CD4-positive, alpha-beta memory T cell (primary cell): ENCODE data around the gene PNMA8A. TPM values are rescaled to one million over a fixed set of nuclear protein-coding genes. Genes with fewer than 3 reads are reported as not detected.
A peak's percentile ranks its signal among the peaks of the same experiment; 100 is the strongest.

Experiments
- CTCF ChIA-PET: fragments of 350-600 bp; sonication (Branson Sonifier 250); formaldehyde crosslinking; loops from one replicate; lab custom pipeline; 2021; ENCODE audit warnings: inconsistent platforms; ENCODE audit not compliant: partially characterized antibody; lab: Charles Lee
- POLR2A ChIA-PET: fragments of 350-600 bp; sonication (Branson Sonifier 250); formaldehyde crosslinking; loops from one replicate; lab custom pipeline; 2021; ENCODE audit not compliant: partially characterized antibody; lab: Charles Lee
- DNase-seq, 5 donors: peaks; one replicate each; pipeline versions ENCODE4 v3.0.0 to v3.0.0-alpha.2; 2020 to 2022; ENCODE audit warnings: mixed read lengths in 1 of 5
- H3K27ac ChIP-seq: one replicate; pipeline ENCODE4 v1.7.0; 2013; ENCODE audit warnings: low read depth, low read length
- H3K27me3 ChIP-seq: 2 replicates; pipeline ENCODE4 v1.7.0; 2013; ENCODE audit warnings: mild to moderate bottlenecking, low read length, moderate library complexity; ENCODE audit not compliant: insufficient read depth
- H3K36me3 ChIP-seq: 2 replicates; pipeline ENCODE4 v1.7.0; 2013; ENCODE audit warnings: mild to moderate bottlenecking, low read length, moderate library complexity; ENCODE audit not compliant: insufficient read depth
- H3K4me1 ChIP-seq: 2 replicates; pipeline ENCODE4 v1.7.0; 2013; ENCODE audit warnings: mild to moderate bottlenecking, low read length, moderate library complexity; ENCODE audit not compliant: insufficient read depth
- H3K4me3 ChIP-seq, 2 donors: one replicate each; pipeline ENCODE4 v1.7.0; 2013; ENCODE audit warnings: low read length in 2 of 2, mild to moderate bottlenecking in 1 of 2
- H3K9me3 ChIP-seq, 2 donors: one replicate each; pipeline ENCODE4 v1.7.0; 2013; ENCODE audit warnings: low read length in 2 of 2, control low read depth in 1 of 2; ENCODE audit not compliant: control insufficient read depth in 1 of 2
- H3K27ac Mint-ChIP-seq, 7 donors: one replicate each; pipeline ENCODE4 v1.8.0; 2020 to 2021; ENCODE audit warnings: mixed read lengths in 7 of 7, mild to moderate bottlenecking in 6 of 7, inconsistent platforms in 3 of 7, moderate library complexity in 3 of 7
- H3K27me3 Mint-ChIP-seq, 2 donors: one replicate each; pipeline ENCODE4 v1.8.0; 2020 to 2021; ENCODE audit warnings: mixed read lengths in 2 of 2
- H3K36me3 Mint-ChIP-seq, 2 donors: one replicate each; pipeline ENCODE4 v1.8.0; 2020 to 2021; ENCODE audit warnings: mixed read lengths in 2 of 2, inconsistent platforms in 1 of 2, mild to moderate bottlenecking in 1 of 2
- H3K4me1 Mint-ChIP-seq, 4 donors: one replicate each; pipeline ENCODE4 v1.8.0; 2020 to 2021; ENCODE audit warnings: mixed read lengths in 4 of 4, mild to moderate bottlenecking in 1 of 4
- H3K4me3 Mint-ChIP-seq, 8 donors: one replicate each; pipeline ENCODE4 v1.8.0; 2020 to 2021; ENCODE audit warnings: mixed read lengths in 8 of 8, mild to moderate bottlenecking in 7 of 8, moderate library complexity in 6 of 8, inconsistent platforms in 3 of 8
- H3K9me3 Mint-ChIP-seq, 8 donors: one replicate each; pipeline ENCODE4 v1.8.0; 2020 to 2021; ENCODE audit warnings: mixed read lengths in 8 of 8, mild to moderate bottlenecking in 5 of 8, inconsistent platforms in 3 of 8, moderate library complexity in 1 of 8
- intact Hi-C: fragments of 100-400 bp; cut with micrococcal nuclease; formaldehyde crosslinking; loops from one replicate; pipeline ENCODE4 v1.15.1; 2023
- polyA plus RNA-seq, 2 donors: library from polyadenylated mRNA; unstranded; fragments of 300-500 nt; fragmentation: Illumina TruSeq; gene quantifications; one replicate each; pipeline ENCODE4 v1.2.3, GENCODE V29; 2021
- total RNA-seq, 2 experiments: library from RNA; stranded (reverse); gene quantifications; one replicate each; pipeline ENCODE4 v1.2.3, GENCODE V29; 2021

The PNMA8A gene
- total RNA-seq, result under 1 TPM in 1 of 2 experiments, not detected in 1; 0.26 TPM
- polyA plus RNA-seq, result under 1 TPM in 1 of 2 donors, not detected in 1; 0.13 TPM

- Histone ChIP-seq H3K4me1 (no peaks in the 10 kb centered on the region), H3K4me3 (no peak within 1 kb of the TSS), H3K27ac (no peak within 1 kb of the TSS), H3K9me3 (no peaks in the 10 kb centered on the region), H3K27me3 (peaks cover 10% of the 10 kb centered on the region), H3K36me3 (no peaks in the 10 kb centered on the region)
- Mint-ChIP-seq H3K4me3 (peak within 1 kb of the TSS in 1 of 8 donors; percentile 16), H3K4me1 (peaks cover 9 to 16% (median 10%) of the 10 kb centered on the region in 4 donors), H3K27me3 (peaks cover 33 to 51% of the 10 kb centered on the region in 2 donors), H3K36me3 (no peaks in the 10 kb centered on the region), H3K27ac (no peak within 1 kb of the TSS), H3K9me3 (no peaks in the 10 kb centered on the region)
- intact Hi-C loops, result no loop called here
- ChIA-PET CTCF (no interaction called here), POLR2A (no interaction called here)
- DNase-seq, result no peak
These were observed at the start of gene PNMA8A for GRCh38 chr19:46471116-46471733. TSS of gene PNMA8A (minus strand) at chr19:46471563. CDS start at chr19:46471035, 528 bp downstream.

GRCh38 chr19:46520616-46521015 is 49.3 kb upstream of the PNMA8A start:
- Histone ChIP-seq H3K4me1 (peaks cover 57% of the 10 kb centered on the region), H3K27me3 (no peaks in the 10 kb centered on the region), H3K9me3 (no peaks in the 10 kb centered on the region), H3K36me3 (no peaks in the 10 kb centered on the region), H3K27ac (no peak overlapping the region), H3K4me3 (no peak overlapping the region)
- Mint-ChIP-seq H3K36me3 (no peaks in the 10 kb centered on the region), H3K9me3 (peaks cover 0 to 9% (median 3%) of the 10 kb centered on the region in 8 donors), H3K4me1 (peaks cover 22 to 68% (median 45%) of the 10 kb centered on the region in 4 donors), H3K4me3 (peak overlapping the region in 1 of 8 donors; percentile 45), H3K27ac (peak overlapping the region in 3 of 7 donors; percentile 22 to 81 (median 78)), H3K27me3 (peaks cover 0 to 3% of the 10 kb centered on the region in 2 donors)
- no peak for DNase-seq
- POLR2A ChIA-PET, result no interaction called here
- CTCF ChIA-PET, result interaction anchor here (1.0 to 7.5 kb wide), 7 partner anchors 9 to 126 kb away, joined by 3 to 70 read pairs (median 19); no protein-coding TSS in a partner anchor
- intact Hi-C loops, result no loop called here

- Mint-ChIP-seq H3K4me3 (no peak overlapping the region), H3K36me3 (no peaks in the 10 kb centered on the region), H3K27ac (no peak overlapping the region), H3K4me1 (peaks cover 16 to 46% (median 33%) of the 10 kb centered on the region in 4 donors), H3K9me3 (peaks cover 0 to 2% (median 0%) of the 10 kb centered on the region in 8 donors), H3K27me3 (peaks cover 8 to 12% of the 10 kb centered on the region in 2 donors)
- H3K36me3 ChIP-seq, result no peaks in the 10 kb centered on the region
- no peaks in the 10 kb centered on the region for H3K9me3 ChIP-seq
- ChIA-PET POLR2A (no interaction called here), CTCF (interaction anchor here (2.1 to 7.5 kb wide), 4 partner anchors 11 to 122 kb away, joined by 11 to 77 read pairs (median 50); no protein-coding TSS in a partner anchor)
- H3K4me3 ChIP-seq, result no peak overlapping the region
- no peak for DNase-seq
- H3K27ac ChIP-seq, result no peak overlapping the region
- peaks cover 3% of the 10 kb centered on the region for H3K27me3 ChIP-seq
- H3K4me1 ChIP-seq, result peaks cover 46% of the 10 kb centered on the region
- intact Hi-C loops, result no loop called here
These were observed 46.1 kb upstream of the PNMA8A start for GRCh38 chr19:46517471-46517870.

- Mint-ChIP-seq H3K9me3 (peaks cover 0 to 6% (median 2%) of the 10 kb centered on the region in 8 donors), H3K36me3 (no peaks in the 10 kb centered on the region), H3K4me1 (peaks cover 12 to 35% (median 27%) of the 10 kb centered on the region in 4 donors), H3K4me3 (no peak overlapping the region), H3K27me3 (peaks cover 13 to 18% of the 10 kb centered on the region in 2 donors), H3K27ac (peak overlapping the region in 6 of 7 donors; percentile 27 to 80 (median 62))
- Histone ChIP-seq H3K4me3 (no peak overlapping the region), H3K27me3 (peaks cover 3% of the 10 kb centered on the region), H3K36me3 (no peaks in the 10 kb centered on the region), H3K4me1 (peaks cover 31% of the 10 kb centered on the region), H3K27ac (no peak overlapping the region), H3K9me3 (no peaks in the 10 kb centered on the region)
- DNase-seq, result peak in 4 of 5 donors; percentile 30 to 44 (median 42)
- ChIA-PET POLR2A (interaction anchor here (0.6 to 1.2 kb wide), 3 partner anchors 12 to 88 kb away, joined by 3 to 4 read pairs (median 3); no protein-coding TSS in a partner anchor), CTCF (interaction anchor here (0.6 to 7.5 kb wide), 10 partner anchors 8 to 146 kb away, joined by 3 to 77 read pairs (median 5); no protein-coding TSS in a partner anchor)
- intact Hi-C loops, result loop anchor here (1.0 kb wide), 1 partner anchor 26 kb away; no protein-coding TSS in a partner anchor
These were observed 44.6 kb upstream of the PNMA8A start for GRCh38 chr19:46515879-46516350.

- Mint-ChIP-seq H3K27ac (no peak overlapping the region), H3K36me3 (no peaks in the 10 kb centered on the region), H3K27me3 (peaks cover 14 to 19% of the 10 kb centered on the region in 2 donors), H3K4me3 (no peak overlapping the region), H3K9me3 (peaks cover 0 to 7% (median 3%) of the 10 kb centered on the region in 8 donors), H3K4me1 (peaks cover 12 to 30% (median 22%) of the 10 kb centered on the region in 4 donors)
- Histone ChIP-seq H3K4me3 (no peak overlapping the region), H3K27ac (no peak overlapping the region), H3K27me3 (peaks cover 3% of the 10 kb centered on the region), H3K9me3 (no peaks in the 10 kb centered on the region), H3K36me3 (no peaks in the 10 kb centered on the region), H3K4me1 (peaks cover 25% of the 10 kb centered on the region)
- intact Hi-C loops, result no loop called here
- ChIA-PET CTCF (interaction anchor here (1.2 to 7.5 kb wide), 5 partner anchors 10 to 119 kb away, joined by 3 to 77 read pairs (median 45); no protein-coding TSS in a partner anchor), POLR2A (interaction anchor here (1.2 kb wide), 1 partner anchor 13 kb away, joined by 3 read pairs; no protein-coding TSS in a partner anchor)
- DNase-seq, result no peak
These were observed 43.9 kb upstream of the PNMA8A start for GRCh38 chr19:46515290-46515609.

GRCh38 chr19:46514589-46515289 is 43.4 kb upstream of the PNMA8A start:
- CTCF ChIA-PET, result interaction anchor here (1.1 to 7.5 kb wide), 8 partner anchors 10 to 148 kb away, joined by 3 to 77 read pairs (median 6); no protein-coding TSS in a partner anchor

More at GRCh38 chr19:46514589-46515289, 43.4 kb upstream of the PNMA8A start:
- Histone ChIP-seq H3K36me3 (no peaks in the 10 kb centered on the region), H3K4me3 (no peak overlapping the region), H3K27me3 (peaks cover 3% of the 10 kb centered on the region), H3K4me1 (peaks cover 20% of the 10 kb centered on the region), H3K27ac (no peak overlapping the region), H3K9me3 (no peaks in the 10 kb centered on the region)
- peaks cover 9 to 25% (median 18%) of the 10 kb centered on the region in 4 donors for H3K4me1 Mint-ChIP-seq
- intact Hi-C loops, result no loop called here
- peaks cover 0 to 7% (median 3%) of the 10 kb centered on the region in 8 donors for H3K9me3 Mint-ChIP-seq
- no peaks in the 10 kb centered on the region for H3K36me3 Mint-ChIP-seq
- POLR2A ChIA-PET, result no interaction called here
- peaks cover 14 to 19% of the 10 kb centered on the region in 2 donors for H3K27me3 Mint-ChIP-seq
- DNase-seq, result no peak
- H3K27ac Mint-ChIP-seq, result peak overlapping the region in 1 of 7 donors; percentile 29
- H3K4me3 Mint-ChIP-seq, result no peak overlapping the region
